Pulmonary artery endothelial cell (primary cell): ENCODE results near the gene ZEB2. TPM values are rescaled to one million over a fixed set of nuclear protein-coding genes. Genes with fewer than 3 reads are reported as not detected.

Experiments
- DNase-seq: peaks from one replicate; pipeline ENCODE4 v3.0.0-alpha.2; 2011; ENCODE audit warnings: low read depth, low spot score
- total RNA-seq: library from RNA; depleted of rRNA; stranded (reverse); fragments of >200 nt; gene quantifications from 2 replicates; pipeline ENCODE4 v1.2.3, GENCODE V29; 2014

Gene ZEB2
- total RNA-seq, 1 donor from 2014 or later: 22.5 TPM

DNA sequence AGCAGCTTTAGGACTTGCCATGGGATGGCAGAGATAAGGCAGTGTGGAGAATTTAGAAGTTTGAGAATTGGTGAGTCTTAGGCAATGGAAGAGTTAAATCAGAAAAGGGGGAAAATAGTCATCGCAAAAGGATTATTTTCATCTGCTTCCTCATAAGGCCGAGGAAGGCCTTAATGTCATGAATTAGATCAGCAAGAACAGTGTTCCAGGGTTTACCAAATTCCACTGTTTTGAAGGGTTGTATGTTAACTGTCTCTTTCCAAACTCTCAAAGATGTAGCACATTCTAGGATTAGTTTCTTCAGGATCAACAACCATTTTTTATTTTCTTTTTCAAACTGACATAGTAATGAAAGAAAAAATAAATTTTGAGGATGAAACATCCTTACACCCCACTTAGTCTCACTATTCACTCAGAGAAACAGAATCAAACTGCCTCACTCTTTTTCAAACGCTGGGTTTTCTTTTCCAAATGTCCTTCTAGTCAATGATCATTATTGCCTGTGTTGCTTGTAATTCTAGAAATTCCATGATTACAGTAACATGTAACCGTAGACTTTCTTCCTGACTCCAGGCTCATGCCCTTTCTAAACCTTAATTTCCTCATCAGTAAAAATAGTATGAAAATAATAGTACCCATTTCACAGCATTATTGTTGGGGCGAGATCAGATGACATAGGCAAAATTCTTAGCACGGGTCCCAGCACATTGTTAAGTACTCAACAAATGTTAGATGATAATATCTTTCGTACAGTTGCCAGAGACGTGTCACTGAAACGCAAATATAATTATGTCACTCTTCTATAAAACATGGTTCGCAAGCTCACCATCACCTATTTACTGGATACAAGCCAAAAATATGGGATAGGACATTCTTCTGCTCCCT lies 23.6 kb downstream of the ZEB2 start:
- no peak for DNase-seq

- no peak for DNase-seq
These were observed 24.5 kb downstream of the ZEB2 start for GRCh38 chr2:144495227-144496091.

- DNase-seq: no peak
These were observed 26.7 kb downstream of the ZEB2 start for GRCh38 chr2:144493027-144493809.

DNA sequence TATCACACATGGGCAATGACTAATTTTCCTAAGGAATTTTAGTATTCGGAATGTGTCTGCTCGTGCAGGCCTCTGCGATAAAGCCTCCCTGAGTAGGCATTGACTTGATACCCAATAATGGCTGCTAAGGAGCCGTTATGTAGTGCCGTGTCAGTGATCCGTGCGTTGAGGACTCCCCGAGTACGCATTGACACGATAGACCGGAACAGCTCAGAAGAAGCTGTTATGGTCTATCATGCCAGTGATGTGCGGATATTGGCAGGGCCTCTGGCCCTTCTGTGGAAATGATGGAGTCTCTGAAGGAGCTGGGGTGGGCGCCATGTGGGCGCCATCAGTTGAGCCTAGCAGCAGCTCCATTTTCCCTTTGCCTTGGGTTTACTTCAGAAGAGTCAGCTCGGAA lies 29.1 kb downstream of the ZEB2 start:
- no peak for DNase-seq

- DNase-seq: no peak
These were observed 29.9 kb downstream of the ZEB2 start for GRCh38 chr2:144490017-144490416.

GRCh38 chr2:144489315-144489916 lies 30.5 kb downstream of the ZEB2 start:
- no peak for DNase-seq

DNA sequence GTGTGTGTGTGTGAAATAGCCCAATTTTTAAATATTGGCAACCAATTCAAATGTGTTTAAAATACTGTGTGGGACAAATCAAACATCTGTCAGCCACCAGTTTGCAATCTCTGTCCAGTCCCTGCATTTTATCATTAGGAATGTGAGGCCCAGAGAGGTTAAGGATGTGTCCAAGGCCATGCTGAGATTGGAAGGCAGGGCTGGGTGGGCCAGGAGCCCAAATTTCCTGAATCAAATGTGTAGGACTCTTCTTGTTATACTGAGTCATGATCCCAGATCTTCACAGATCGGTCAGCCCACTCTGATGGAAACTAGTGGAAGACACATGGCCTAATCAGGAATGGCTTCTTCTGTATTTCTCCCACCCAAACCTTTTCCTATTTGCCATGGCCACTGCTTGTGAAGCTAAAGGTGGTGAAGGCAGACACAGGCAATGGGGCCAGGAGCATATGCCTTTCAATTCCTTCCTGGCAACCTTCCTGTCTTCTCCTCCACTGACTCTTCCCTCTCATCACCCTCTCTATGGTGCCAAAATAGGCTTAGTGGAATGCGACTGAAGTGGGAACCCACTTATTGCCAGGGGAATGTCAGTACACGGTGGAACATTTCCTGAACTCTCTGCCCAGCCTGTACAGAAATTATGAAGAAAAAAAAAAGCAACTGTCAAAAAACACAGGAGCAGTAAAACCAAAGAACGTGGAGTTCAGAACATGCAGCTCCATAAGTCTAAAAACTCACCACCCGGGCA lies 35.5 kb downstream of the ZEB2 start:
- DNase-seq: no peak

DNA sequence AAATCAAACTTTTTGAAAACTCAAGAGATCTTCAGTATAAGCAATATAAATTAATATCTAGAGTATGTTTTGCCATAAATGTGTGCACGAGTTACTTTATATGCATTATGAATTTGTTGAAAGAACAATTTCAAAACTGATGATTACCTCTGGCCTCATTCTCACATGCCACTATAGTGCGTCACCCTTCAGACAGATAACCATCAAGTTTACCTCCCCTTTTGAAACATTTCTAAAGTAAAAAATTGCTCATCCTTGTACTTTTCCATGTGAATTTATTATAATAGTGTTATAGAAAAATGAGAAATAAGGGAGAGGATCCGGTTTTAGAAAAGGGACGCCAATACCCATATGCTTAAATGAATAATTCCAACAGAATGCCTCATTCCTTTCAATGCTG lies 38.3 kb downstream of the ZEB2 start:
- DNase-seq: no peak

DNA sequence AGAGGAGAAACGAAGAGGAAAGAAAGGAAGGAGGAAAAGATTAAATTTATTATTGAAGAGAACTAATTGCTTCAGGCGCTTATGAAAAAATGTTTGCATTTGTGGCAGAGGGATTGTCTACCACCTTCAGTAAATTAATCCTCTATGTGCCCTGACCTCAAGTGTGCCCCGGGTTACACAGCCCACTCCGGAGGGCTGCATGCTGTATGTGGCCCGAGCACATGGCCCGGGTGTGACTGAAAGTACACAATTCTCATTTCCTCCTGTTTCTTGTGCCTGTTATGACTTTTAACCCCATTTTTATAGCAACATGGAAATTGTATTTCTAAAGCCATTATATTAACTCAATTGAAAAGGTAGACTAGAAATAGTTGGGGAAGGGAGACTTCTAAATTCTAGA lies 38.8 kb downstream of the ZEB2 start:
- no peak for DNase-seq

DNA sequence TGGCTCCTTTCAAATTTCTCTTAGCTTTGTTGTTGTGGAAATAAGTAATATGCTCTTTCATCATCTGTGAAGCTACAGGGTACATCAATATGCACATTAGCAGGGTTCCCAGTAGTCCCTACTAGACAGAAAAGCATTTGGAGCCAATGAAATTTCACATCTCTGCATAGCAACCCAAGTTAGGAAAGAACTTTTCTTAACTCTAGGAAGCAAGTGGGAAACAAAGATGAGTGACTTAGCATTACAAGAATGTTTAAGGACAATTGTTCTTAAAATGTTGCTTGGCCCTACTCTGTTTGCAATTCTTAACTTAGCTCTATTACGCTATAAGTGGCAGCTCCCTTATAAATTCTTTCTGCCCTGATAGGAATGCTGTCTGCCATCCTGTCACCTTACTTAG lies 39.6 kb downstream of the ZEB2 start:
- DNase-seq: no peak

GRCh38 chr2:144479659-144480058 lies 40.3 kb downstream of the ZEB2 start:
- DNase-seq: no peak

GRCh38 chr2:144479138-144479537 lies 40.8 kb downstream of the ZEB2 start:
- no peak for DNase-seq

GRCh38 chr2:144477957-144478311 lies 42.0 kb downstream of the ZEB2 start:
- no peak for DNase-seq

GRCh38 chr2:144477281-144477956 lies 42.5 kb downstream of the ZEB2 start:
- DNase-seq: no peak

- no peak for DNase-seq
These were observed 43.2 kb downstream of the ZEB2 start for GRCh38 chr2:144476682-144477081.

DNA sequence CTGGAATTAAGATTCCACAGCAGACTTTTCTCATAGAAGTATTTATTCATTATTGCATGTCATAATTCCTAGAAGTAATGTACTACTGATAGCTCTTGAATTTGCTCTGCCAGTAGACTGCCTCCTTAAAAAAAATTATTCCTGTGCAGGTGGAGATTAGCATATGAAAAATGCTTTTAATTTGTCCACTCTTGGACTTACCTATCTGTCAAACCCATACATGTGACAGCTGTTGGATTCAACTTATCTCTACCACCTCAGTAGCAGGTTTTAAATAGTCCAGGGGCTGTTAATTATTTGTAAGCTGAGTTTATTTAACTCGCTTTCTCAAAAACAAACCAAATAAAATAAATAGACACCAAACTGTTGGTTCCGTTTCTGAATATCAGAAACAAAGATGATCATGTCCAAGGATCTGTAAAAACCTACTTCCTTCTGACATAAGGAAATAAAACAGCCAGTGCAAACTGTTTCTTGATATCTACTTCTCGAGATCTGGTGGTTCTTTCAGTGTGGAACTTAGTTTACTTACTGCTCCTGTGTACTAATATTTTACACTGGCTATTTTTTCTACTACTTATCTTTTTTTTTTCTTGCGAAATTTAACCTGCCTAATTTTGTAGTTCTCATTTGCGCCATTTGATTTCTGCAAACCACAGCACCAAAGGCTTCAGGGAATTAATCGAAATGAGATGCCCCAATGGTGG lies 44.2 kb downstream of the ZEB2 start:
- no peak for DNase-seq

DNA sequence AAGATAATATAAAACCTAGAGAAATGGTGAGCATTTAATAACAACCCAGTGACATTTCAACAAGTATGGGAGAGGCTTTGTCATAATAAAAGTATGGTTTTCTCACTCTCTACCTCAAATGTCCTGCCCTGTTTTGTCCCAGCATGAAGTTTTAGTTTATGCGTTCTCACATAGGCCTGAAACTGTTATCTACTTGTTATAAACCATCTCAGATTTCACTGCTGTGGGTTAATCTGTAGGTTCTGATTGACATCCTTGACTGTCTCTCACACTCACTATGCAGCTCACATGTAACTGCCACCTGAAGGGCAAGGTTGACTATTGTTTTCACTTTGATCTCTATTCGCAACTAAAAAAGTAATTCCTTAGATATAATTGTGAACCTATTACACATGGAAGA lies 44.9 kb downstream of the ZEB2 start:
- DNase-seq: no peak

- no peak for DNase-seq
These were observed 45.9 kb downstream of the ZEB2 start for GRCh38 chr2:144474017-144474416.

DNA sequence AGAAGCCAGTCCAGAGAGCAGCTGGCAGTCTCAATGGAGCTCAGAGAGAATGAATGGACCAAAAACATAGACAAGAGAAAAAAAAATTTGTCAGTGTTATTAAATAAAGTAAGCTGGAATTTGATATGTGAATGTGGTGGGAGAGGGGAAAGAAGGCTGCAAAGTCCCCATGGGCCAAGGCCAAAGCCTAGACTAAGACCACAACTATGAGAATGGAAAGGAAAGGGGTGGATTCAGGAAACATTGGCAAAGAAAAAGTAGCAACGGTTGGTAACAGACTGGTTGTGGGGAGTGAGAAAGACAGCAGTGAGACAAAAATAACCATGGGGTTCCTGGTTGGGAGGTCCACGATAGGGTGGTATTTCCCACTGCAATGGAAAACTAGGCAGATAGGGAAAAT lies 47.0 kb downstream of the ZEB2 start:
- no peak for DNase-seq

DNA sequence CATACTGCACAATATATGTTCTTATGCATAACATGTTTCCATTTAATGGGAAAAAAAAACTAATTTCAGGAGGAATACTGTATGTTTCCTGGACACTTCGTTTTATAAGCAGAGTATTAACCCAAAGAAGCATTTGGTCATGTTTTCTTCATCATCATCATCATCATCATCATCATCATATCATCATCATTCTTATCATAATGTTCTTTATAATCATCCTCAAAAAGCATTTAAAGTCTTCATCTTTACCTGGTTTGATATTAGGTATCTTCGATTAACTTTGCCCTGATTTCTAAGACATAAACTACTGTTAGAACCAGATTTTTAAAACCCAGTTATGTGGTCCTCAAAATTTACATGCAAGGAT lies 47.9 kb downstream of the ZEB2 start:
- DNase-seq: no peak
